ENCODE results near the gene PHETA2. TPM values are rescaled to one million over a fixed set of nuclear protein-coding genes. Genes with fewer than 3 reads are reported as not detected.

Gene PHETA2
- total and polyA plus RNA-seq, 2 donors (not counting 3 experiments of a cell fraction or from before 2014, with no cell fraction given): 25.4 to 29.9 TPM

GRCh38 chr22:42068291-42068690 lies 5.8 kb upstream of the PHETA2 start:
- intact Hi-C loops (cut with micrococcal nuclease): no loop called here

GRCh38 chr22:42069801-42070516 lies 4.1 kb upstream of the PHETA2 start:
- H3K9ac ChIP-seq (replicated peaks; ENCODE audit: extremely low read depth, insufficient read depth, low read length): peak overlapping the region; percentile 61
- no peaks in the 10 kb centered on the region for H3K36me3 ChIP-seq (ENCODE audit: control insufficient read depth in 2 of 2, extremely low read depth in 1 of 2, insufficient read depth in 2 of 2, low read length in 2 of 2)
- DNase-seq (ENCODE audit: low read depth, low spot score) (no peak), FAIRE-seq (no peak)
- H3K9me3 ChIP-seq (replicated peaks; ENCODE audit: control insufficient read depth, insufficient read depth, low read length): no peaks in the 10 kb centered on the region
- peak overlapping the region; percentile 25 for H2AFZ ChIP-seq (ENCODE audit: low read depth, low read length)
- H3K4me3 ChIP-seq (replicated peaks in 1 of 3; ENCODE audit: insufficient read depth in 1 of 3, low read depth in 1 of 3, low read length in 3 of 3): peak overlapping the region; percentile 26 to 60 (median 54)
- POLR2A ChIA-PET: interaction anchor here (0.6 to 1.4 kb wide), 3 partner anchors 9 to 307 kb away, joined by 3 to 4 read pairs (median 4); partner anchors contain the start of gene NDUFA6
- peak overlapping the region; percentile 72 for H3K4me2 ChIP-seq (ENCODE audit: insufficient read depth, low read length)
- H3K79me2 ChIP-seq (ENCODE audit: control insufficient read depth, insufficient read depth, low read length): peaks cover 10% of the 10 kb centered on the region
- TSS peak; percentile 7 for BruUV-seq (replicated peaks)
- H4K20me1 ChIP-seq (replicated peaks; ENCODE audit: control insufficient read depth, extremely low read depth, insufficient read depth, low read length): no peaks in the 10 kb centered on the region
- CTCF ChIA-PET: interaction anchor here (1.2 to 3.2 kb wide), 4 partner anchors 10 to 367 kb away, joined by 4 to 13 read pairs (median 4); partner anchors contain the start of genes NDUFA6 and SMDT1
- TF ChIP-seq GATA2 (IDR thresholded peaks at IDR 0.05; ENCODE audit: insufficient read depth, insufficient read length, low read depth, low read length) (peak; percentile 59), POLR2AphosphoS5 (IDR thresholded peaks at IDR 0.05; ENCODE audit: insufficient read depth, low read depth, low read length) (no peak)
- dilution Hi-C loops (cut with MboI; ENCODE audit: extremely low pct_ligation_motif_present, low sequenced_read_pairs) (no loop called here), intact Hi-C loops (cut with micrococcal nuclease) (loop anchor here (1.0 to 2.0 kb wide), 3 partner anchors 9 to 103 kb away; partner anchors contain the start of genes NDUFA6 and SMDT1)
- peaks cover 21% of the 10 kb centered on the region for H3K4me1 ChIP-seq (ENCODE audit: control insufficient read depth, extremely low read depth, insufficient read depth, low read length)
- H3K9me1 ChIP-seq (replicated peaks; ENCODE audit: control insufficient read depth, extremely low read depth, insufficient read depth, low read length): no peaks in the 10 kb centered on the region
- H3K27ac ChIP-seq (ENCODE audit: insufficient read depth, low read depth, low read length): peak overlapping the region; percentile 22
- no peaks in the 10 kb centered on the region for H3K27me3 ChIP-seq (ENCODE audit: control insufficient read depth in 2 of 2, insufficient read depth in 2 of 2, low read length in 2 of 2)

More at GRCh38 chr22:42068291-42068690, 5.8 kb upstream of the PHETA2 start:
- Histone ChIP-seq H3K27ac (ENCODE audit: insufficient read depth, low read depth, low read length) (no peak overlapping the region), H4K20me1 (replicated peaks; ENCODE audit: control insufficient read depth, extremely low read depth, insufficient read depth, low read length) (no peaks in the 10 kb centered on the region), H3K4me2 (ENCODE audit: insufficient read depth, low read length) (no peak overlapping the region), H3K9ac (replicated peaks; ENCODE audit: extremely low read depth, insufficient read depth, low read length) (no peak overlapping the region), H3K4me3 (replicated peaks in 1 of 3; ENCODE audit: insufficient read depth in 1 of 3, low read depth in 1 of 3, low read length in 3 of 3) (no peak overlapping the region), H2AFZ (ENCODE audit: low read depth, low read length) (no peak overlapping the region), H3K27me3 (ENCODE audit: control insufficient read depth in 2 of 2, insufficient read depth in 2 of 2, low read length in 2 of 2) (no peaks in the 10 kb centered on the region), H3K9me3 (replicated peaks; ENCODE audit: control insufficient read depth, insufficient read depth, low read length) (no peaks in the 10 kb centered on the region), H3K79me2 (ENCODE audit: control insufficient read depth, insufficient read depth, low read length) (peaks cover 2% of the 10 kb centered on the region), H3K36me3 (ENCODE audit: control insufficient read depth in 2 of 2, extremely low read depth in 1 of 2, insufficient read depth in 2 of 2, low read length in 2 of 2) (no peaks in the 10 kb centered on the region), H3K9me1 (replicated peaks; ENCODE audit: control insufficient read depth, extremely low read depth, insufficient read depth, low read length) (no peaks in the 10 kb centered on the region), H3K4me1 (ENCODE audit: control insufficient read depth, extremely low read depth, insufficient read depth, low read length) (peaks cover 13% of the 10 kb centered on the region)
- dilution Hi-C loops (cut with MboI; ENCODE audit: extremely low pct_ligation_motif_present, low sequenced_read_pairs): no loop called here
- no peak for TF ChIP-seq POLR2A (IDR thresholded peaks at IDR 0.05; ENCODE audit: low read depth, low read length)
- POLR2A ChIA-PET: no interaction called here
- FAIRE-seq (no peak), DNase-seq (ENCODE audit: low read depth, low spot score) (no peak)
- BruUV-seq (replicated peaks): no TSS peak
- CTCF ChIA-PET: no interaction called here

All from endothelial cell of umbilical vein (primary cell).